Measurements from ENCODE around the gene DCAF5. TPM values are rescaled to one million over a fixed set of nuclear protein-coding genes. Genes with fewer than 3 reads are reported as not detected.

Gene DCAF5
- total and polyA plus RNA-seq, 2 of the 13 experiments (the other 11 are each of a cell fraction or from before 2014, with no cell fraction given), result 13.4 to 31.6 TPM

DNA sequence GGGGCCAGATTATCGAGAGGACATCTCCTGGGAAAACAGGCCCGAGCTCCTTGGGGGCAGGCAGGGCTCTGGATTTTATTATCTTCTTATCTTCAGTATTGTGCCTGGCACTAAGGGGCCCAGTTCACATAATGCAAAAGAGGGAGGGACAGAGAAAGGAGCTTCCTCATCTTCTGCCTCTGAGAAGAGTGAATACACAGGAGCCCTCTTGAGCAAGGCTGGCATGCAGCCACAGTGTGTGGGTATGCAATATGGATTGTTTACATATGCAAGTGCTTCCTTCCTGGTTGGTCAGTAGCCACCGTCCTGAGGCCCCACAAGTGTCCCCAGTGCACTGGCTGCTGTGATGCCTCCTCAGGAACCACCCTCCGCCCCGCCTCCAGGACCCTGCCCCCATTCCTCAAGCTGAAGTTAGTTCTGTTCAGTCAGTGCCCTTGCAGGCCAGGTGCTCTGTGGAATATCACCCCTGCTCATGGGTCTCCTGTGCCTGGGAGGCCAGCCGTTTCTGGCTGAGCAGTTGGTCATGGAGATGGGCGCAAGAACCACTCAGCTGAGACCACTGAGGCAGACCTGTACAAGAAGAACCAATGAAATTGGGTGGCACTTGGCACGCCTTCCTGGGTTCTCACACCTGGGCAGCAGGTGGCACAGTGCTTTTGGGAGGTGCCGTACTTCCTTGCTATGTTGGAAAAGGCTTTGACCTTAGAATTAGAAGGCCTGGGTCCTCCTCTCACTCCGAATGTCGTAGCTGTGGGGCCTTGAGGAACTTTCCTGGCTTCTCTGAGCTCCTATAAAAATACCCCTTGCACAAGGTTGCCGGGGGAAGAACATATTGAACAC is 138.8 kb downstream of the DCAF5 start (continued):
- TF ChIP-seq, protein P1, sequence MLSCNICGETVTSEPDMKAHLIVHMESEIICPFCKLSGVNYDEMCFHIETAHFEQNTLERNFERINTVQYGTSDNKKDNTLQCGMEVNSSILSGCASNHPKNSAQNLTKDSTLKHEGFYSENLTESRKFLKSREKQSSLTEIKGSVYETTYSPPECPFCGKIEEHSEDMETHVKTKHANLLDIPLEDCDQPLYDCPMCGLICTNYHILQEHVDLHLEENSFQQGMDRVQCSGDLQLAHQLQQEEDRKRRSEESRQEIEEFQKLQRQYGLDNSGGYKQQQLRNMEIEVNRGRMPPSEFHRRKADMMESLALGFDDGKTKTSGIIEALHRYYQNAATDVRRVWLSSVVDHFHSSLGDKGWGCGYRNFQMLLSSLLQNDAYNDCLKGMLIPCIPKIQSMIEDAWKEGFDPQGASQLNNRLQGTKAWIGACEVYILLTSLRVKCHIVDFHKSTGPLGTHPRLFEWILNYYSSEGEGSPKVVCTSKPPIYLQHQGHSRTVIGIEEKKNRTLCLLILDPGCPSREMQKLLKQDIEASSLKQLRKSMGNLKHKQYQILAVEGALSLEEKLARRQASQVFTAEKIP (CRISPR knock-in tag; IDR thresholded peaks at IDR 0.05; ENCODE audit: borderline replicate concordance), result no peak
- TF ChIP-seq, protein P2, sequence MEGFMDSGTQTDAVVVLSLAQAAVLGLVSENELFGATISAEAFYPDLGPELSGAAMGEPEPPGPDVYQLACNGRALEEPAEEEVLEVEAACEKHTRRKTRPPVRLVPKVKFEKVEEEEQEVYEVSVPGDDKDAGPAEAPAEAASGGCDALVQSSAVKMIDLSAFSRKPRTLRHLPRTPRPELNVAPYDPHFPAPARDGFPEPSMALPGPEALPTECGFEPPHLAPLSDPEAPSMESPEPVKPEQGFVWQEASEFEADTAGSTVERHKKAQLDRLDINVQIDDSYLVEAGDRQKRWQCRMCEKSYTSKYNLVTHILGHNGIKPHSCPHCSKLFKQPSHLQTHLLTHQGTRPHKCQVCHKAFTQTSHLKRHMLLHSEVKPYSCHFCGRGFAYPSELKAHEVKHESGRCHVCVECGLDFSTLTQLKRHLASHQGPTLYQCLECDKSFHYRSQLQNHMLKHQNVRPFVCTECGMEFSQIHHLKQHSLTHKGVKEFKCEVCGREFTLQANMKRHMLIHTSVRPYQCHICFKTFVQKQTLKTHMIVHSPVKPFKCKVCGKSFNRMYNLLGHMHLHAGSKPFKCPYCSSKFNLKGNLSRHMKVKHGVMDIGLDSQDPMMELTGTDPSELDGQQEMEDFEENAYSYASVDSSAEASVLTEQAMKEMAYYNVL (CRISPR knock-in tag; IDR thresholded peaks at IDR 0.05; ENCODE audit: borderline replicate concordance), result 0 out of 2 replicates have a peak, but pooled peaks have one; percentile 40
- 0 out of 2 replicates have a peak, but pooled peaks have one; percentile 6 for TF ChIP-seq HNF4A (CRISPR knock-in tag; IDR thresholded peaks at IDR 0.05)
- TF ChIP-seq ZKSCAN1 (IDR thresholded peaks at IDR 0.05; ENCODE audit: low read length), result peak; percentile 69; the same call in 1 of the 2 replicates
- TF ChIP-seq MTA1 (CRISPR knock-in tag; IDR thresholded peaks at IDR 0.05; ENCODE audit: borderline replicate concordance), result 0 out of 2 replicates have a peak, but pooled peaks have one; percentile 46
- TF ChIP-seq ELF3 (CRISPR knock-in tag; IDR thresholded peaks at IDR 0.05), result peak; percentile 75
- no peak for TF ChIP-seq ISL2 (CRISPR knock-in tag; IDR thresholded peaks at IDR 0.05)
- TF ChIP-seq ZNF335 (CRISPR knock-in tag; IDR thresholded peaks at IDR 0.05), result no peak
- TF ChIP-seq ELF1 (CRISPR knock-in tag; IDR thresholded peaks at IDR 0.05), result peak; percentile 36; the same call in 1 of the 2 replicates
- TF ChIP-seq ZFX (CRISPR knock-in tag; IDR thresholded peaks at IDR 0.05; ENCODE audit: low read depth), result 0 out of 2 replicates have a peak, but pooled peaks have one; percentile 42
- TF ChIP-seq FOXA1 (IDR thresholded peaks at IDR 0.05), result no peak
- peak; percentile 75; the same call in 1 of the 2 replicates for TF ChIP-seq FOXA1 (CRISPR knock-in tag; IDR thresholded peaks at IDR 0.05)
- 0 out of 2 replicates have a peak, but pooled peaks have one; percentile 35 for TF ChIP-seq ZZZ3 (CRISPR knock-in tag; IDR thresholded peaks at IDR 0.05; ENCODE audit: borderline replicate concordance)
- TF ChIP-seq, protein P3, sequence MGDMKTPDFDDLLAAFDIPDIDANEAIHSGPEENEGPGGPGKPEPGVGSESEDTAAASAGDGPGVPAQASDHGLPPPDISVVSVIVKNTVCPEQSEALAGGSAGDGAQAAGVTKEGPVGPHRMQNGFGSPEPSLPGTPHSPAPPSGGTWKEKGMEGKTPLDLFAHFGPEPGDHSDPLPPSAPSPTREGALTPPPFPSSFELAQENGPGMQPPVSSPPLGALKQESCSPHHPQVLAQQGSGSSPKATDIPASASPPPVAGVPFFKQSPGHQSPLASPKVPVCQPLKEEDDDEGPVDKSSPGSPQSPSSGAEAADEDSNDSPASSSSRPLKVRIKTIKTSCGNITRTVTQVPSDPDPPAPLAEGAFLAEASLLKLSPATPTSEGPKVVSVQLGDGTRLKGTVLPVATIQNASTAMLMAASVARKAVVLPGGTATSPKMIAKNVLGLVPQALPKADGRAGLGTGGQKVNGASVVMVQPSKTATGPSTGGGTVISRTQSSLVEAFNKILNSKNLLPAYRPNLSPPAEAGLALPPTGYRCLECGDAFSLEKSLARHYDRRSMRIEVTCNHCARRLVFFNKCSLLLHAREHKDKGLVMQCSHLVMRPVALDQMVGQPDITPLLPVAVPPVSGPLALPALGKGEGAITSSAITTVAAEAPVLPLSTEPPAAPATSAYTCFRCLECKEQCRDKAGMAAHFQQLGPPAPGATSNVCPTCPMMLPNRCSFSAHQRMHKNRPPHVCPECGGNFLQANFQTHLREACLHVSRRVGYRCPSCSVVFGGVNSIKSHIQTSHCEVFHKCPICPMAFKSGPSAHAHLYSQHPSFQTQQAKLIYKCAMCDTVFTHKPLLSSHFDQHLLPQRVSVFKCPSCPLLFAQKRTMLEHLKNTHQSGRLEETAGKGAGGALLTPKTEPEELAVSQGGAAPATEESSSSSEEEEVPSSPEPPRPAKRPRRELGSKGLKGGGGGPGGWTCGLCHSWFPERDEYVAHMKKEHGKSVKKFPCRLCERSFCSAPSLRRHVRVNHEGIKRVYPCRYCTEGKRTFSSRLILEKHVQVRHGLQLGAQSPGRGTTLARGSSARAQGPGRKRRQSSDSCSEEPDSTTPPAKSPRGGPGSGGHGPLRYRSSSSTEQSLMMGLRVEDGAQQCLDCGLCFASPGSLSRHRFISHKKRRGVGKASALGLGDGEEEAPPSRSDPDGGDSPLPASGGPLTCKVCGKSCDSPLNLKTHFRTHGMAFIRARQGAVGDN (CRISPR knock-in tag; IDR thresholded peaks at IDR 0.05), result peak; percentile 57
- TF ChIP-seq FOXK1 (CRISPR knock-in tag; IDR thresholded peaks at IDR 0.05; ENCODE audit: borderline replicate concordance, low read depth), result peak; percentile 49; the same call in 1 of the 2 replicates
- 0 out of 2 replicates have a peak, but pooled peaks have one; percentile 18 for TF ChIP-seq DPF2 (CRISPR knock-in tag; IDR thresholded peaks at IDR 0.05; ENCODE audit: borderline replicate concordance, low read depth)
- peak; percentile 47 for TF ChIP-seq XRCC5 (optimal IDR thresholded peaks at IDR 0.05; ENCODE audit: low read length)
- TF ChIP-seq MXI1 (IDR thresholded peaks at IDR 0.05; ENCODE audit: borderline replicate concordance, low read depth, low read length), result peak; percentile 40; the same call in 1 of the 3 replicates
- TF ChIP-seq, protein P4, sequence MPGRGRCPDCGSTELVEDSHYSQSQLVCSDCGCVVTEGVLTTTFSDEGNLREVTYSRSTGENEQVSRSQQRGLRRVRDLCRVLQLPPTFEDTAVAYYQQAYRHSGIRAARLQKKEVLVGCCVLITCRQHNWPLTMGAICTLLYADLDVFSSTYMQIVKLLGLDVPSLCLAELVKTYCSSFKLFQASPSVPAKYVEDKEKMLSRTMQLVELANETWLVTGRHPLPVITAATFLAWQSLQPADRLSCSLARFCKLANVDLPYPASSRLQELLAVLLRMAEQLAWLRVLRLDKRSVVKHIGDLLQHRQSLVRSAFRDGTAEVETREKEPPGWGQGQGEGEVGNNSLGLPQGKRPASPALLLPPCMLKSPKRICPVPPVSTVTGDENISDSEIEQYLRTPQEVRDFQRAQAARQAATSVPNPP (CRISPR knock-in tag; IDR thresholded peaks at IDR 0.05), result no peak

Data from HepG2 (cell line).